Adrenal gland (tissue), 12 donors: Measurements from ENCODE around the gene LRRC75A. TPM values are rescaled to one million over a fixed set of nuclear protein-coding genes. Genes with fewer than 3 reads are reported as not detected.
A peak's percentile ranks its signal among the peaks of the same experiment; 100 is the strongest.

Source experiments
- DNase-seq, 7 donors: peaks; one replicate each; pipeline ENCODE4 v3.0.0-alpha.2; 2019 to 2020
- H3K27ac ChIP-seq, 5 donors: fragments of 200-600 bp; sonication (generic) in 4 of 5; 1 replicate in 3 of 5; 2 replicates in 2 of 5; pipeline versions ENCODE4 v1.5.1 to v1.8.0; 2016 to 2020; ENCODE audit warnings: mild to moderate bottlenecking in 1 of 5
- H3K27me3 ChIP-seq: fragments of 200-600 bp; 2 replicates; pipeline ENCODE4 v1.8.0; 2021
- H3K36me3 ChIP-seq, 2 donors: fragments of 200-600 bp; replicated peaks in 1 of 2; 1 replicate in 1 of 2; 2 replicates in 1 of 2; pipeline versions ENCODE4 v1.5.1 to v1.8.0; 2018 to 2022
- H3K4me1 ChIP-seq, 2 donors: fragments of 200-600 bp; replicated peaks in 1 of 2; 1 replicate in 1 of 2; 2 replicates in 1 of 2; pipeline versions ENCODE4 v1.5.1 to v1.8.0; 2018 to 2021
- H3K4me3 ChIP-seq, 4 donors: fragments of 200-600 bp; sonication (generic) in 3 of 4; one replicate each; pipeline ENCODE4 v1.5.1; 2016 to 2018
- H3K9me3 ChIP-seq, 3 donors: fragments of 200-600 bp; sonication (generic) in 1 of 3; replicated peaks in 1 of 3; 1 replicate in 2 of 3; 2 replicates in 1 of 3; pipeline versions ENCODE4 v1.5.1 to v1.8.0; 2016 to 2021
- POLR2A ChIP-seq, 2 donors: fragments of 450-650 bp; IDR thresholded peaks; one replicate each; pipeline ENCODE4 v1.6.1; 2017; ENCODE audit warnings: antibody characterized with exemption in 2 of 2, mild to moderate bottlenecking in 2 of 2, moderate library complexity in 1 of 2
- WGBS, 4 donors: extraction: QIAGEN DNeasy Blood & Tissue Kit in 2 of 4; methylation state at CpG; one replicate each; pipeline versions ENCODE4 v1.1.5 to v1.1.7; 2013 to 2017; 5-methylcytosine and 5-hydroxymethylcytosine counted together
- intact Hi-C, 2 donors: fragments of 100-400 bp; cut with DNase I; formaldehyde crosslinking; loops; one replicate each; pipeline versions ENCODE4 v1.14.1 to v1.15.0; 2022 to 2023
- polyA plus RNA-seq, 3 donors: library from polyadenylated mRNA; stranded (reverse); fragments of 200-250 nt in 2 of 3; fragments of 350-450 nt in 1 of 3; fragmentation: Illumina TruSeq in 1 of 3; extraction: RNeasy Lipid Tissue Mini Kit (QIAGEN cat#74804) in 1 of 3; gene quantifications; one replicate each; pipeline ENCODE4 v1.2.3, GENCODE V29; 2013 to 2014
- total RNA-seq, 9 donors: library from RNA; depleted of rRNA in 4 of 9; stranded (reverse); fragments of >200 nt in 4 of 9; fragments of 120-200 nt in 1 of 9; fragmentation: NEBNext Ultra II Directional in 1 of 9; extraction: Animal tissue kit (Norgen Biotek cat#: 25700) in 1 of 9; gene quantifications; one replicate each; pipeline versions ENCODE4 v1.1.0 to v1.2.4, GENCODE V29; 2013 to 2023
- TF ChIP-seq, protein P1 (sequence below), 6 experiments: fragments of 450-650 bp in 4 of 6; fragments of 200-600 bp in 2 of 6; sonication (generic) in 1 of 6; IDR thresholded peaks; 1 replicate in 5 of 6; 2 replicates in 1 of 6; pipeline versions ENCODE4 v1.5.1 to v1.8.0; 2016 to 2021; ENCODE audit warnings: antibody characterized with exemption in 6 of 6, mild to moderate bottlenecking in 2 of 6, moderate library complexity in 1 of 6
- donor health status: healthy with polysubstance abuse.
- donor health status: Bipolar disorder and iron deficiency.
- donor health status: DM: yes; HTN: yes; CAD: no.
- donor health status: DM: no; HTN: no; CAD: no.
- donor health status: DM: no; HTN: no; CAD: no.
- donor health status: DM: yes; HTN: yes; CAD: no.

The LRRC75A gene
- total and polyA plus RNA-seq, 12 donors: 7.4 to 49.2 (median 25.5) TPM

DNA sequence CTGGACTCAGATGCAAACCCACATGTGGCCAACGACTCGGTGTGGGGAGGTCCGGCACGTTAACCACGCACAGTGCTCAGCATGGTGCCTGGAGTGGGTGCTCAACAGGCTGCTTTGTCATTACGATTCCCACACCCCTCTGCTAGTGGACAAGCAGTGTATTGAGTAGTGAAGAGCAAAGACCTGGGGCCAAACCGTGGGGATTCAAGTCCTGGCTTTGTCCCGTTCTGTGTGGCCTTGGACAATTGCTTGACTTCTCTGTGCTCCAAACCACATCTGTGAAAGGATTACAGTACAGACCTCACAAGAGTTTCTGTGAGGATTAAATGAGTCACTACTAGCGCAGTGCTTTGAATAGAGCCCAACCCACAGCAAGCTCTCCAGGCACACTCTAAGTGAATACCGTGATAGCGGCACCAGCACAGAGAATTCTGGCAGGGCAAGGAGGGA lies 42.8 kb downstream of the LRRC75A start:
- Histone ChIP-seq H3K27ac (peak overlapping the region in 4 of 5 donors; percentile 32 to 62 (median 50)), H3K4me1 (peaks cover 5 to 33% of the 10 kb centered on the region in 2 donors), H3K4me3 (no peak overlapping the region), H3K36me3 (peaks cover 0 to 10% of the 10 kb centered on the region in 2 donors), H3K9me3 (no peaks in the 10 kb centered on the region), H3K27me3 (no peaks in the 10 kb centered on the region)
- DNase-seq: peak in 2 of 7 donors; percentile 55 to 59
- 56 to 74% (median 67%) methylated on average over 4 to 11 of the region's 11 CpGs for WGBS, 4 donors
- TF ChIP-seq, protein P1, sequence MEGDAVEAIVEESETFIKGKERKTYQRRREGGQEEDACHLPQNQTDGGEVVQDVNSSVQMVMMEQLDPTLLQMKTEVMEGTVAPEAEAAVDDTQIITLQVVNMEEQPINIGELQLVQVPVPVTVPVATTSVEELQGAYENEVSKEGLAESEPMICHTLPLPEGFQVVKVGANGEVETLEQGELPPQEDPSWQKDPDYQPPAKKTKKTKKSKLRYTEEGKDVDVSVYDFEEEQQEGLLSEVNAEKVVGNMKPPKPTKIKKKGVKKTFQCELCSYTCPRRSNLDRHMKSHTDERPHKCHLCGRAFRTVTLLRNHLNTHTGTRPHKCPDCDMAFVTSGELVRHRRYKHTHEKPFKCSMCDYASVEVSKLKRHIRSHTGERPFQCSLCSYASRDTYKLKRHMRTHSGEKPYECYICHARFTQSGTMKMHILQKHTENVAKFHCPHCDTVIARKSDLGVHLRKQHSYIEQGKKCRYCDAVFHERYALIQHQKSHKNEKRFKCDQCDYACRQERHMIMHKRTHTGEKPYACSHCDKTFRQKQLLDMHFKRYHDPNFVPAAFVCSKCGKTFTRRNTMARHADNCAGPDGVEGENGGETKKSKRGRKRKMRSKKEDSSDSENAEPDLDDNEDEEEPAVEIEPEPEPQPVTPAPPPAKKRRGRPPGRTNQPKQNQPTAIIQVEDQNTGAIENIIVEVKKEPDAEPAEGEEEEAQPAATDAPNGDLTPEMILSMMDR (IDR thresholded peaks at IDR 0.05): no peak
- TF ChIP-seq POLR2A (IDR thresholded peaks at IDR 0.05): peak in 1 of 2 donors; percentile 46
- intact Hi-C loops: no loop called here

DNA sequence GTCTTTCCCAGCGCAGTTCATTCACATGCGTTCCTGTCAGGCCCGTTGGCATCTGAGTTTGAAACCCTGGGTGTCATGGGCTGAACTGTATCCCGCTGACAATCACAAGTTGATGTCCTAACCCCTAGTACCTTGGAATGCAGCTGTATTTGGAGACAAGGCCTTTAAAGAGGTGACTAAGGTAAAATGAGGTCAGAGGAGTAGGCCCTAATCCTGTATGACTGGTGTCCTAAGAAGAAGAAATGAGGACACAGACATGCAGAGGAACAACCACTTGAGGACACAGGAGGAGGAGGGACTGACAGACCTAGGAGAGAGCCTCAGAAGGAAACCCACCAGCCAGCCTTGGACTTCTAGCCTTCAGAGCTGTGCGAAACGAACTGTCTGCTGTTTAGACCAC lies 43.5 kb downstream of the LRRC75A start:
- H3K4me3 ChIP-seq: no peak overlapping the region
- peak overlapping the region in 4 of 5 donors; percentile 32 to 62 (median 50) for H3K27ac ChIP-seq
- 63 to 72% (median 68%) methylated on average over 6 of the region's 6 CpGs for WGBS, 4 donors
- TF ChIP-seq, protein P1 (IDR thresholded peaks at IDR 0.05): no peak
- no peak for TF ChIP-seq POLR2A (IDR thresholded peaks at IDR 0.05)
- peaks cover 0 to 17% of the 10 kb centered on the region in 2 donors for H3K36me3 ChIP-seq
- intact Hi-C loops: no loop called here
- H3K9me3 ChIP-seq: no peaks in the 10 kb centered on the region
- H3K27me3 ChIP-seq: no peaks in the 10 kb centered on the region
- peaks cover 5 to 40% of the 10 kb centered on the region in 2 donors for H3K4me1 ChIP-seq
- no peak for DNase-seq

DNA sequence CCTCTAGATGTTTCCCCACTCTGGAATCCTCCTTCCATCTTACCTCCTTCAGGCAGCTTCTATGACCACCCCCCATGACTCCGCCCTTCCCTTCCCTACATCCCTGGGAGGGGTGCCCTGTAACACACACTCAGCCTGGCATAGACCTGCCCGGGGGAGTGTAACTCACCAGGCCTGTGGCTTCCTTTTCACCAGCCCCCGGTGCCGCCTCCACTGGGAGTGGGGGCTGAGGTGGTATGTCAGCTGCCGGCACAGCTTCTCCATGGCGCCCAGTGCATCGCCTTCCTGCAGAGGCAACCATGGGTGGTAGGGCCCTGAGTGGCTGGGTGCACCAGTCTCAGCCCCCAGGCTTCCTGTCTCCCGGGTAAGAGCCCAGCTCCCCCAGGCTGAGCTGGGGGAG lies 44.3 kb downstream of the LRRC75A start:
- intact Hi-C loops: no loop called here
- Histone ChIP-seq H3K27me3 (no peaks in the 10 kb centered on the region), H3K4me3 (no peak overlapping the region), H3K4me1 (peaks cover 5 to 47% of the 10 kb centered on the region in 2 donors), H3K9me3 (no peaks in the 10 kb centered on the region), H3K27ac (peak overlapping the region in 2 of 5 donors; percentile 59 to 62), H3K36me3 (peaks cover 0 to 25% of the 10 kb centered on the region in 2 donors)
- WGBS, 4 donors: 81 to 89% (median 84%) methylated on average over 2 to 8 of the region's 8 CpGs
- TF ChIP-seq POLR2A (IDR thresholded peaks at IDR 0.05): no peak
- TF ChIP-seq, protein P1 (IDR thresholded peaks at IDR 0.05): no peak
- DNase-seq: no peak

DNA sequence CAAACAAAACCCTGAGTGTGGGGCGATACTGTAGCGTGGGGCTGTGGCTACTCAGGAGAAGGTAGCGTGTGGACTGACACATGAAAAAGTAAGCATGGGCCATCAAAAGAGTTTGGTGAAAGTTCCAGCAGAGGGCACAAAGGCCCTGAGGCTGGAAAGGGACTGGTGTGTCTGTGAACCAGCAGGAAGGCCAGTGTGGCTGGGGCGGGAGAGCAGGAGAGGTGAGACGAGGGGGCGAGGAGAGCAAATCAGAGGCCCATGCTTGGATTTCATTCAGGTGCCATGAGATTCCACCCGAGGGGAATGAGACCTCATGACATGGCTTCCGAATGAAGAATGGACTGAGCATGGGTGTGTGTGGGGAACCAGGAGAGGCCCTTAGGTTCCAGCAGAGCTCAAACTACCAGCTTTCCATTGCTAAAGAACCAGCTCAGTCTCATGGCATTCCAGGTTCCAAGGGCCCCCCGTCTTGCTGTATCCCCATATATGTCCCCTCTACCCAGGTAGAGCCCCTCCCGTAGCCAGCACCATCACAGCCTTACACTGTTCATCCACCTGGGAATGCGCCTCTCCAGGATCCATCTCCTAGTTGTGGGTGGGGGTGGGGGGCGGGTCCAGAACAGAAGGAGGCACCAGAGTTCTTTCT lies 45.5 kb downstream of the LRRC75A start:
- intact Hi-C loops: no loop called here
- 85 to 89% (median 87%) methylated on average over 10 to 12 of the region's 12 CpGs for WGBS, 4 donors
- Histone ChIP-seq H3K27me3 (no peaks in the 10 kb centered on the region), H3K9me3 (no peaks in the 10 kb centered on the region), H3K4me3 (no peak overlapping the region), H3K27ac (peak overlapping the region in 3 of 5 donors; percentile 30 to 40 (median 31)), H3K4me1 (peaks cover 5 to 59% of the 10 kb centered on the region in 2 donors), H3K36me3 (peaks cover 0 to 37% of the 10 kb centered on the region in 2 donors)
- no peak for TF ChIP-seq POLR2A (IDR thresholded peaks at IDR 0.05)
- TF ChIP-seq, protein P1 (IDR thresholded peaks at IDR 0.05): no peak
- no peak for DNase-seq
